NCI-H82 (cell line): ENCODE data around the gene PEX14.
"Not testable (repeated sequence)": the region's sequence is repeated elsewhere in the genome, so short reads cannot be mapped to it uniquely, and the experiment has no call there.

Experiments
- DNase-seq: peaks from one replicate; lab custom pipeline; 2025; lab: John Stamatoyannopoulos, UW

The PEX14 gene

GRCh38 chr1:10450156-10450814 lies 24.5 kb upstream of the PEX14 start:
- no peak for DNase-seq

- no peak for DNase-seq
Measured at GRCh38 chr1:10450836-10451235, 23.9 kb upstream of the PEX14 start.

- DNase-seq: no peak
Measured at GRCh38 chr1:10451287-10451686, 23.5 kb upstream of the PEX14 start.

- no peak for DNase-seq
Measured at GRCh38 chr1:10456048-10456447, 18.7 kb upstream of the PEX14 start.

GRCh38 chr1:10456661-10457060 lies 18.1 kb upstream of the PEX14 start:
- DNase-seq: no peak

- DNase-seq: not testable (repeated sequence)
Measured at GRCh38 chr1:10457462-10457861, 17.3 kb upstream of the PEX14 start.

- no peak for DNase-seq
Measured at GRCh38 chr1:10457875-10458274, 16.9 kb upstream of the PEX14 start.

GRCh38 chr1:10459184-10459583 lies 15.6 kb upstream of the PEX14 start:
- no peak for DNase-seq

- DNase-seq: no peak
Measured at GRCh38 chr1:10467078-10467477, 7.7 kb upstream of the PEX14 start.

GRCh38 chr1:10470043-10470442 lies 4.7 kb upstream of the PEX14 start:
- DNase-seq: no peak

- DNase-seq: peak; percentile 79
Measured at GRCh38 chr1:10471411-10472219, 3.1 kb upstream of the PEX14 start.

- DNase-seq: peak; percentile 99
Measured at GRCh38 chr1:10472220-10473144, 2.3 kb upstream of the PEX14 start, which contains the start of gene DFFA. DFFA (minus strand) TSS chr1:10472529; CDS start chr1:10472458, 71 bp downstream.

GRCh38 chr1:10473145-10473765 lies 1.5 kb upstream of the PEX14 start:
- no peak for DNase-seq

- not testable (repeated sequence) for DNase-seq
Measured at GRCh38 chr1:10474309-10474612, 489 bp upstream of the PEX14 start.

- no peak for DNase-seq
Measured at GRCh38 chr1:10475510-10475909, 760 bp downstream of the PEX14 start.

GRCh38 chr1:10479296-10479695 lies 4.5 kb downstream of the PEX14 start:
- no peak for DNase-seq

GRCh38 chr1:10480614-10481013 lies 5.9 kb downstream of the PEX14 start:
- DNase-seq: no peak

- DNase-seq: no peak
Measured at GRCh38 chr1:10484521-10484920, 9.8 kb downstream of the PEX14 start.

- no peak for DNase-seq
Measured at GRCh38 chr1:10489291-10490055, 14.7 kb downstream of the PEX14 start.

GRCh38 chr1:10490286-10490970 lies 15.7 kb downstream of the PEX14 start:
- no peak for DNase-seq

GRCh38 chr1:10494418-10494753 lies 19.6 kb downstream of the PEX14 start:
- DNase-seq: no peak
